NCI-H1105 treated with DMSO at 0.1 percent for 48 hours (cell line): ENCODE results near the gene LHX8.

ENCODE experiments used
- DNase-seq: peaks from one replicate; lab custom pipeline; 2025; lab: John Stamatoyannopoulos, UW

LHX8 gene

GRCh38 chr1:75203415-75204277, 69.5 kb downstream of the LHX8 start:
- peak; percentile 65 for DNase-seq

GRCh38 chr1:75208862-75209261, 74.7 kb downstream of the LHX8 start:
- no peak for DNase-seq
